MM.1S (cell line): Measurements from ENCODE around the gene ATP1A4.

Experiments used
- DNase-seq: peaks from one replicate; pipeline ENCODE4 v3.0.0-alpha.2; 2015
- H2AFZ ChIP-seq: fragments of 300-600 bp; sonication (generic); 2 replicates; pipeline ENCODE4 v1.6.0; 2016; ENCODE audit warnings: antibody characterized with exemption, low read length
- H3F3A ChIP-seq: fragments of 300-600 bp; sonication (generic); 2 replicates; pipeline ENCODE4 v1.6.1; 2016; ENCODE audit warnings: mild to moderate bottlenecking, antibody characterized with exemption, low read length, moderate library complexity, mixed read lengths; ENCODE audit not compliant: insufficient read depth
- H3K27ac ChIP-seq: fragments of 300-600 bp; sonication (generic); 2 replicates; pipeline ENCODE4 v1.5.1; 2016; ENCODE audit warnings: mild to moderate bottlenecking, low read length
- H3K27me3 ChIP-seq: fragments of 300-600 bp; sonication (generic); replicated peaks from 2 replicates; pipeline ENCODE4 v1.6.0; 2016; ENCODE audit warnings: low read length; ENCODE audit not compliant: insufficient read depth
- H3K36me3 ChIP-seq: fragments of 300-600 bp; sonication (generic); replicated peaks from 2 replicates; pipeline ENCODE4 v1.6.1; 2016; ENCODE audit warnings: mild to moderate bottlenecking, low read length, mixed read lengths; ENCODE audit not compliant: insufficient read depth
- H3K4me1 ChIP-seq: fragments of 300-600 bp; sonication (generic); 2 replicates; pipeline ENCODE4 v1.6.1; 2016; ENCODE audit warnings: low read length, mixed read lengths
- H3K4me2 ChIP-seq: fragments of 300-600 bp; sonication (generic); 2 replicates; pipeline ENCODE4 v1.6.0; 2016; ENCODE audit warnings: low read depth, low read length
- H3K4me3 ChIP-seq: fragments of 300-600 bp; sonication (generic); 2 replicates; pipeline ENCODE4 v1.5.1; 2016; ENCODE audit warnings: low read length, mixed read lengths
- H3K79me2 ChIP-seq: fragments of 300-600 bp; sonication (generic); 2 replicates; pipeline ENCODE4 v1.6.1; 2016; ENCODE audit warnings: mixed run types, low read length, mixed read lengths
- H3K9ac ChIP-seq: fragments of 300-600 bp; sonication (generic); 2 replicates; pipeline ENCODE4 v1.6.1; 2016; ENCODE audit warnings: low read length, mixed read lengths
- H3K9me2 ChIP-seq: fragments of 300-600 bp; sonication (generic); replicated peaks from 2 replicates; pipeline ENCODE4 v1.6.1; 2016; ENCODE audit warnings: mild to moderate bottlenecking, low read length, mixed read lengths; ENCODE audit not compliant: insufficient read depth
- H3K9me3 ChIP-seq: fragments of 300-600 bp; sonication (generic); replicated peaks from 2 replicates; pipeline ENCODE4 v1.6.1; 2016; ENCODE audit warnings: mild to moderate bottlenecking, low read length, mixed read lengths; ENCODE audit not compliant: insufficient read depth
- H4K20me1 ChIP-seq: fragments of 300-600 bp; sonication (generic); 2 replicates; pipeline ENCODE4 v1.6.1; 2016; ENCODE audit warnings: mild to moderate bottlenecking, low read length, moderate library complexity, mixed read lengths; ENCODE audit not compliant: insufficient read depth
- EZH2 ChIP-seq: fragments of 300-600 bp; sonication (generic); optimal IDR thresholded peaks from 2 replicates; pipeline ENCODE3; 2017; ENCODE audit warnings: low read depth, mild to moderate bottlenecking, antibody characterized with exemption, low read length, mixed read lengths
- EZH2phosphoT487 ChIP-seq: fragments of 300-600 bp; sonication (generic); IDR thresholded peaks from 2 replicates; pipeline ENCODE4 v1.6.1; 2018; ENCODE audit warnings: antibody characterized with exemption, low read length
- TF ChIP-seq, protein P1 (sequence below): fragments of 300-600 bp; sonication (generic); IDR thresholded peaks from 2 replicates; pipeline ENCODE4 v1.5.1; 2016; ENCODE audit warnings: antibody characterized with exemption, low read length, mixed read lengths

ATP1A4 gene

GRCh38 chr1:160219062-160219929 is 67.9 kb downstream of the ATP1A4 start:
- H3K79me2 ChIP-seq: no peaks in the 10 kb centered on the region
- H4K20me1 ChIP-seq: no peaks in the 10 kb centered on the region
- no peaks in the 10 kb centered on the region for H3K4me1 ChIP-seq
- H3K4me3 ChIP-seq: no peak overlapping the region
- H3K36me3 ChIP-seq: peaks cover 4% of the 10 kb centered on the region
- H2AFZ ChIP-seq: no peak overlapping the region
- H3K9ac ChIP-seq: no peak overlapping the region
- no peaks in the 10 kb centered on the region for H3F3A ChIP-seq
- no peak overlapping the region for H3K27ac ChIP-seq
- H3K9me2 ChIP-seq: no peaks in the 10 kb centered on the region
- no peak for DNase-seq
- H3K27me3 ChIP-seq: no peaks in the 10 kb centered on the region
- H3K9me3 ChIP-seq: no peaks in the 10 kb centered on the region
- no peak overlapping the region for H3K4me2 ChIP-seq
- no peak for TF ChIP-seq EZH2
- TF ChIP-seq, protein P1, sequence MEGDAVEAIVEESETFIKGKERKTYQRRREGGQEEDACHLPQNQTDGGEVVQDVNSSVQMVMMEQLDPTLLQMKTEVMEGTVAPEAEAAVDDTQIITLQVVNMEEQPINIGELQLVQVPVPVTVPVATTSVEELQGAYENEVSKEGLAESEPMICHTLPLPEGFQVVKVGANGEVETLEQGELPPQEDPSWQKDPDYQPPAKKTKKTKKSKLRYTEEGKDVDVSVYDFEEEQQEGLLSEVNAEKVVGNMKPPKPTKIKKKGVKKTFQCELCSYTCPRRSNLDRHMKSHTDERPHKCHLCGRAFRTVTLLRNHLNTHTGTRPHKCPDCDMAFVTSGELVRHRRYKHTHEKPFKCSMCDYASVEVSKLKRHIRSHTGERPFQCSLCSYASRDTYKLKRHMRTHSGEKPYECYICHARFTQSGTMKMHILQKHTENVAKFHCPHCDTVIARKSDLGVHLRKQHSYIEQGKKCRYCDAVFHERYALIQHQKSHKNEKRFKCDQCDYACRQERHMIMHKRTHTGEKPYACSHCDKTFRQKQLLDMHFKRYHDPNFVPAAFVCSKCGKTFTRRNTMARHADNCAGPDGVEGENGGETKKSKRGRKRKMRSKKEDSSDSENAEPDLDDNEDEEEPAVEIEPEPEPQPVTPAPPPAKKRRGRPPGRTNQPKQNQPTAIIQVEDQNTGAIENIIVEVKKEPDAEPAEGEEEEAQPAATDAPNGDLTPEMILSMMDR: peak; percentile 29; the same call in 1 of the 2 replicates

- Histone ChIP-seq H3K9ac (no peak overlapping the region), H3K4me3 (no peak overlapping the region), H3K9me2 (no peaks in the 10 kb centered on the region), H3K27me3 (no peaks in the 10 kb centered on the region), H4K20me1 (no peaks in the 10 kb centered on the region), H3K79me2 (no peaks in the 10 kb centered on the region), H3K9me3 (no peaks in the 10 kb centered on the region), H2AFZ (no peak overlapping the region), H3K4me2 (no peak overlapping the region), H3K4me1 (no peaks in the 10 kb centered on the region), H3K36me3 (peaks cover 12% of the 10 kb centered on the region), H3F3A (no peaks in the 10 kb centered on the region), H3K27ac (no peak overlapping the region)
- DNase-seq: no peak
- TF ChIP-seq EZH2phosphoT487 (no peak), EZH2 (no peak)
- TF ChIP-seq, protein P1: no peak
Observed at GRCh38 chr1:160220301-160220700, 68.9 kb downstream of the ATP1A4 start.

GRCh38 chr1:160221089-160221488 is 69.7 kb downstream of the ATP1A4 start:
- no peaks in the 10 kb centered on the region for H3K4me1 ChIP-seq
- H3F3A ChIP-seq: no peaks in the 10 kb centered on the region
- no peaks in the 10 kb centered on the region for H3K9me2 ChIP-seq
- no peak overlapping the region for H3K4me2 ChIP-seq
- H4K20me1 ChIP-seq: no peaks in the 10 kb centered on the region
- TF ChIP-seq EZH2 (no peak), EZH2phosphoT487 (no peak)
- TF ChIP-seq, protein P1: no peak
- no peaks in the 10 kb centered on the region for H3K9me3 ChIP-seq
- no peak for DNase-seq
- no peak overlapping the region for H3K9ac ChIP-seq
- no peak overlapping the region for H3K4me3 ChIP-seq
- no peaks in the 10 kb centered on the region for H3K27me3 ChIP-seq
- H2AFZ ChIP-seq: no peak overlapping the region
- H3K36me3 ChIP-seq: peaks cover 15% of the 10 kb centered on the region
- H3K79me2 ChIP-seq: no peaks in the 10 kb centered on the region
- H3K27ac ChIP-seq: no peak overlapping the region
